PC-9 (cell line): ENCODE data around the gene BCKDHB.

Experiments
- EZH2 ChIP-seq: fragments of 200-600 bp; sonication (generic); IDR thresholded peaks from 2 replicates; pipeline ENCODE4 v1.8.0; 2017; ENCODE audit warnings: antibody characterized with exemption, low read depth
- TF ChIP-seq, protein P1 (sequence below): fragments of 200-600 bp; sonication (generic); conservative IDR thresholded peaks from 2 replicates; pipeline ENCODE4 v1.6.1; 2017; ENCODE audit warnings: mixed run types, antibody characterized with exemption, mild to moderate bottlenecking, moderate library complexity

DNA sequence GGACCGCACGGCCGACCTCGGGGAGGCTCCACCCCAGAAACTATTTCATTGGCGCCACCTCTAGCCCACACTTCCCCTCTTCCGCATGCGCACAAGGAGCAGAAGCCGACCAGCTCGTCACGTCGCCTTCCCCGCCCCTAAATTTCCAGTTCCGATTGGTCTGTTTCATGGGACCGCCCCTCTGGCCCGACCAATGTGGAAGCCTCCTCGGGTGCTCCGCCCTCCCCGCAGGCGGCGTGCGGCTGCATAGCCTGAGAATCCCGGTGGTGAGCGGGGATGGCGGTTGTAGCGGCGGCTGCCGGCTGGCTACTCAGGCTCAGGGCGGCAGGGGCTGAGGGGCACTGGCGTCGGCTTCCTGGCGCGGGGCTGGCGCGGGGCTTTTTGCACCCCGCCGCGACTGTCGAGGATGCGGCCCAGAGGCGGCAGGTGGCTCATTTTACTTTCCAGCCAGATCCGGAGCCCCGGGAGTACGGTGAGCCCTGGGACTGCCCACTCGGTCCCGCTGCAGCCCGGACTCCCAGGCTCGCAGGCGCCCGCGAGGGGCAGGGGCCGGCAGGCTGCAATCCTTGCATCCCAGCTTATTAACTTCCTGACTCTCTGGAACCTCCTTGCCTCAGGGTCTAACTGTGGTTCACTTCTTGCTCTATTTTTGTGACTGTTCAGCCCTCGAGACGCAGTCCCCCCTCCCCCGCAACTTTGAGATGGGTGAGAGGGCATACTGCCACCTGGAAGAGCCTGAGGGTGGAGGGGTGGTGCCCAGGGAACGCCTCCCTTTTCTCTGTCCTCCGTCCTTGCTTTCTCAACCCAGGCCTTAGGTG lies at the start of gene BCKDHB:
- no peak for TF ChIP-seq EZH2
- TF ChIP-seq, protein P1, sequence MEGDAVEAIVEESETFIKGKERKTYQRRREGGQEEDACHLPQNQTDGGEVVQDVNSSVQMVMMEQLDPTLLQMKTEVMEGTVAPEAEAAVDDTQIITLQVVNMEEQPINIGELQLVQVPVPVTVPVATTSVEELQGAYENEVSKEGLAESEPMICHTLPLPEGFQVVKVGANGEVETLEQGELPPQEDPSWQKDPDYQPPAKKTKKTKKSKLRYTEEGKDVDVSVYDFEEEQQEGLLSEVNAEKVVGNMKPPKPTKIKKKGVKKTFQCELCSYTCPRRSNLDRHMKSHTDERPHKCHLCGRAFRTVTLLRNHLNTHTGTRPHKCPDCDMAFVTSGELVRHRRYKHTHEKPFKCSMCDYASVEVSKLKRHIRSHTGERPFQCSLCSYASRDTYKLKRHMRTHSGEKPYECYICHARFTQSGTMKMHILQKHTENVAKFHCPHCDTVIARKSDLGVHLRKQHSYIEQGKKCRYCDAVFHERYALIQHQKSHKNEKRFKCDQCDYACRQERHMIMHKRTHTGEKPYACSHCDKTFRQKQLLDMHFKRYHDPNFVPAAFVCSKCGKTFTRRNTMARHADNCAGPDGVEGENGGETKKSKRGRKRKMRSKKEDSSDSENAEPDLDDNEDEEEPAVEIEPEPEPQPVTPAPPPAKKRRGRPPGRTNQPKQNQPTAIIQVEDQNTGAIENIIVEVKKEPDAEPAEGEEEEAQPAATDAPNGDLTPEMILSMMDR = no peak
